OCI-LY1 (cell line): ENCODE data around the gene C5orf22.

ENCODE experiments used
- H2AFZ ChIP-seq: fragments of 200-600 bp; sonication (generic), shearing (Covaris generic); 2 replicates; pipeline ENCODE4 v1.6.0; 2014; ENCODE audit warnings: antibody characterized with exemption, mild to moderate bottlenecking, low read length
- H3F3A ChIP-seq: fragments of 200-600 bp; sonication (generic), shearing (Covaris generic); 2 replicates; pipeline ENCODE4 v1.6.0; 2014; ENCODE audit warnings: mild to moderate bottlenecking, antibody characterized with exemption, low read length, moderate library complexity; ENCODE audit not compliant: insufficient read depth
- H3K27ac ChIP-seq: fragments of 200-600 bp; sonication (generic); 2 replicates; pipeline ENCODE4 v1.5.1; 2014; ENCODE audit warnings: low read length, mixed run types, mild to moderate bottlenecking, low read depth; ENCODE audit not compliant: poor library complexity, severe bottlenecking
- H3K27me3 ChIP-seq: fragments of 200-600 bp; sonication (generic); 2 replicates; pipeline ENCODE4 v1.6.0; 2014; ENCODE audit warnings: antibody characterized with exemption, mild to moderate bottlenecking, low read length, moderate library complexity; ENCODE audit not compliant: insufficient read depth
- H3K36me3 ChIP-seq: fragments of 200-600 bp; sonication (generic); 2 replicates; pipeline ENCODE4 v1.6.1; 2014; ENCODE audit warnings: mild to moderate bottlenecking, antibody characterized with exemption, low read length, moderate library complexity, mixed read lengths; ENCODE audit not compliant: insufficient read depth
- H3K4me1 ChIP-seq: fragments of 200-600 bp; sonication (generic); 2 replicates; pipeline ENCODE4 v1.5.1; 2014; ENCODE audit warnings: mild to moderate bottlenecking, low read length, moderate library complexity; ENCODE audit not compliant: insufficient read depth, severe bottlenecking
- H3K4me2 ChIP-seq: fragments of 200-600 bp; sonication (generic), shearing (Covaris generic); 2 replicates; pipeline ENCODE4 v1.6.1; 2014; ENCODE audit warnings: low read length
- H3K4me3 ChIP-seq: fragments of 200-600 bp; sonication (generic); 2 replicates; pipeline ENCODE4 v1.5.1; 2014; ENCODE audit warnings: low read length, low read depth, mild to moderate bottlenecking, mixed read lengths; ENCODE audit not compliant: poor library complexity, severe bottlenecking
- H3K79me2 ChIP-seq: fragments of 200-600 bp; shearing (Covaris generic); 2 replicates; pipeline ENCODE4 v1.6.1; 2016; ENCODE audit warnings: mixed run types, low read length, mixed read lengths; ENCODE audit not compliant: insufficient read depth
- H3K9ac ChIP-seq: fragments of 200-600 bp; sonication (generic), shearing (Covaris generic); 2 replicates; pipeline ENCODE4 v1.6.1; 2014; ENCODE audit warnings: mild to moderate bottlenecking, low read length, mixed read lengths
- H3K9me2 ChIP-seq: fragments of 200-600 bp; sonication (generic), shearing (Covaris generic); 2 replicates; pipeline ENCODE4 v1.6.1; 2014; ENCODE audit warnings: low read depth, mild to moderate bottlenecking, low read length, mixed read lengths
- H3K9me3 ChIP-seq: fragments of 200-600 bp; shearing (Covaris generic); 2 replicates; pipeline ENCODE4 v1.6.1; 2014; ENCODE audit warnings: low read length, mixed read lengths
- H4K20me1 ChIP-seq: fragments of 200-600 bp; sonication (generic), shearing (Covaris generic); 2 replicates; pipeline ENCODE4 v1.6.0; 2016; ENCODE audit warnings: mild to moderate bottlenecking, low read length; ENCODE audit not compliant: insufficient read depth
- CTCF ChIP-seq: fragments of 200-600 bp; sonication (generic), shearing (Covaris generic); IDR thresholded peaks from 2 replicates; pipeline ENCODE4 v1.5.1; 2017; ENCODE audit warnings: mild to moderate bottlenecking, antibody characterized with exemption, low read length, moderate library complexity, mixed read lengths
- EZH2 ChIP-seq: fragments of 200-600 bp; sonication (generic), shearing (Covaris generic); IDR thresholded peaks from 2 replicates; pipeline ENCODE4 v1.8.0; 2017; ENCODE audit warnings: borderline replicate concordance, mixed run types, mild to moderate bottlenecking, antibody characterized with exemption, low read length, moderate library complexity, mixed read lengths

Gene C5orf22

GRCh38 chr5:31496301-31496700 is 35.8 kb upstream of the C5orf22 start:
- H3K4me3 ChIP-seq: no peak overlapping the region
- H3K9me2 ChIP-seq: no peaks in the 10 kb centered on the region
- H4K20me1 ChIP-seq: no peaks in the 10 kb centered on the region
- H3K4me2 ChIP-seq: no peak overlapping the region
- no peak for TF ChIP-seq CTCF
- TF ChIP-seq EZH2: no peak
- H3K9me3 ChIP-seq: no peaks in the 10 kb centered on the region
- no peak overlapping the region for H3K9ac ChIP-seq
- H3K27me3 ChIP-seq: no peaks in the 10 kb centered on the region
- H3K4me1 ChIP-seq: no peaks in the 10 kb centered on the region
- H3F3A ChIP-seq: no peaks in the 10 kb centered on the region
- H2AFZ ChIP-seq: no peak overlapping the region
- peaks cover 92% of the 10 kb centered on the region for H3K36me3 ChIP-seq
- H3K27ac ChIP-seq: no peak overlapping the region
- H3K79me2 ChIP-seq: no peaks in the 10 kb centered on the region

GRCh38 chr5:31496891-31497290 is 35.2 kb upstream of the C5orf22 start:
- H3K4me2 ChIP-seq: no peak overlapping the region
- TF ChIP-seq CTCF (no peak), EZH2 (no peak)
- H3K36me3 ChIP-seq: peaks cover 95% of the 10 kb centered on the region
- no peak overlapping the region for H2AFZ ChIP-seq
- H3K79me2 ChIP-seq: no peaks in the 10 kb centered on the region
- H3K4me3 ChIP-seq: no peak overlapping the region
- H3K27ac ChIP-seq: no peak overlapping the region
- H4K20me1 ChIP-seq: no peaks in the 10 kb centered on the region
- no peaks in the 10 kb centered on the region for H3K27me3 ChIP-seq
- H3K4me1 ChIP-seq: no peaks in the 10 kb centered on the region
- H3K9me2 ChIP-seq: no peaks in the 10 kb centered on the region
- H3K9ac ChIP-seq: no peak overlapping the region
- no peaks in the 10 kb centered on the region for H3F3A ChIP-seq
- H3K9me3 ChIP-seq: no peaks in the 10 kb centered on the region

GRCh38 chr5:31500256-31500655 is 31.8 kb upstream of the C5orf22 start:
- Histone ChIP-seq H3F3A (no peaks in the 10 kb centered on the region), H3K9ac (no peak overlapping the region), H3K9me3 (no peaks in the 10 kb centered on the region), H3K27me3 (no peaks in the 10 kb centered on the region), H3K4me2 (no peak overlapping the region), H3K4me1 (no peaks in the 10 kb centered on the region), H3K27ac (no peak overlapping the region), H2AFZ (no peak overlapping the region), H4K20me1 (no peaks in the 10 kb centered on the region), H3K4me3 (no peak overlapping the region), H3K36me3 (peaks cover 96% of the 10 kb centered on the region), H3K9me2 (no peaks in the 10 kb centered on the region), H3K79me2 (no peaks in the 10 kb centered on the region)
- TF ChIP-seq EZH2: no peak

GRCh38 chr5:31502506-31502905 is 29.6 kb upstream of the C5orf22 start:
- Histone ChIP-seq H3K27ac (no peak overlapping the region), H3F3A (no peaks in the 10 kb centered on the region), H4K20me1 (no peaks in the 10 kb centered on the region), H3K4me1 (no peaks in the 10 kb centered on the region), H3K4me3 (no peak overlapping the region), H3K4me2 (no peak overlapping the region), H3K79me2 (no peaks in the 10 kb centered on the region), H2AFZ (no peak overlapping the region), H3K9me3 (no peaks in the 10 kb centered on the region), H3K9ac (no peak overlapping the region), H3K9me2 (no peaks in the 10 kb centered on the region), H3K36me3 (peaks cover 92% of the 10 kb centered on the region), H3K27me3 (no peaks in the 10 kb centered on the region)
- no peak for TF ChIP-seq CTCF
- TF ChIP-seq EZH2: no peak
